Measurements from ENCODE around the gene GNMT. TPM values are rescaled to one million over a fixed set of nuclear protein-coding genes. Genes with fewer than 3 reads are reported as not detected.

GNMT gene
- total and polyA plus RNA-seq, 2 experiments from 2014 or later = 4.4 to 16.2 TPM

DNA sequence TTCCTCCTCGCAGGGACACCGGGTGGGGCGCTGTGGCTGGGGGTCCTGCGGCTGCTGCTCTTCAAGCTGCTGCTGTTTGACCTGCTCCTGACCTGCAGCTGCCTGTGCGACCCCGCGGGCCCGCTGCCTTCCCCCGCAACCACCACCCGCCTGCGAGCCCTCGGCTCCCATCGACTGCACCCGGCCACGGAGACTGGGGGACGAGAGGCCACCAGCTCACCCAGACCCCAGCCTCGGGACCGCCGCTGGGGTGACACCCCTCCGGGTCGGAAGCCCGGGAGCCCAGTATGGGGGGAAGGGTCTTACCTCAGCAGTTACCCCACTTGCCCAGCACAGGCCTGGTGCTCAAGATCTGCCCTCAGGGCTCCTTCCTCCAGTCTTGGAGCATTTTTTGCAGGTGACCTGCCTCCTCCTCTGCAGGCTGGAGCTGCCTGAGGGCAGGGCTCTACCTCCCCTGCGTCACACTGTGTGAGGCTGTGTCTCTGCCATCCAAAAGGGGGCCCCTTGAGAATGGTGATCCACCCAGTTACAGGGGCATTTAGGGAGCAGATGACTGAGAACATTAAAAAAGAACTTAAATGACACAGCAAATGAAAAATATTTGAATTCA, 35.2 kb upstream of the GNMT start:
- Histone ChIP-seq H3K4me2 (no peak overlapping the region), H3K9me3 (ENCODE audit: low read depth) (no peaks in the 10 kb centered on the region), H3K27ac (no peak overlapping the region), H4K20me1 (ENCODE audit: insufficient read depth, poor library complexity, severe bottlenecking) (no peaks in the 10 kb centered on the region), H3K27me3 (no peaks in the 10 kb centered on the region), H3K79me2 (no peaks in the 10 kb centered on the region), H3K4me1 (ENCODE audit: insufficient read depth) (peaks cover 5% of the 10 kb centered on the region), H3K9me2 (replicated peaks; ENCODE audit: insufficient read depth) (no peaks in the 10 kb centered on the region), H3K4me3 (no peak overlapping the region), H3K36me3 (replicated peaks; ENCODE audit: insufficient read depth, low read depth) (no peaks in the 10 kb centered on the region), H2AFZ (no peak overlapping the region)
- no peak for TF ChIP-seq EZH2phosphoT487 (IDR thresholded peaks at IDR 0.05; ENCODE audit: low read depth, severe bottlenecking, unreplicated experiment)
- TF ChIP-seq EZH2 (IDR thresholded peaks at IDR 0.05; ENCODE audit: borderline replicate concordance) = no peak
- TF ChIP-seq, protein P1, sequence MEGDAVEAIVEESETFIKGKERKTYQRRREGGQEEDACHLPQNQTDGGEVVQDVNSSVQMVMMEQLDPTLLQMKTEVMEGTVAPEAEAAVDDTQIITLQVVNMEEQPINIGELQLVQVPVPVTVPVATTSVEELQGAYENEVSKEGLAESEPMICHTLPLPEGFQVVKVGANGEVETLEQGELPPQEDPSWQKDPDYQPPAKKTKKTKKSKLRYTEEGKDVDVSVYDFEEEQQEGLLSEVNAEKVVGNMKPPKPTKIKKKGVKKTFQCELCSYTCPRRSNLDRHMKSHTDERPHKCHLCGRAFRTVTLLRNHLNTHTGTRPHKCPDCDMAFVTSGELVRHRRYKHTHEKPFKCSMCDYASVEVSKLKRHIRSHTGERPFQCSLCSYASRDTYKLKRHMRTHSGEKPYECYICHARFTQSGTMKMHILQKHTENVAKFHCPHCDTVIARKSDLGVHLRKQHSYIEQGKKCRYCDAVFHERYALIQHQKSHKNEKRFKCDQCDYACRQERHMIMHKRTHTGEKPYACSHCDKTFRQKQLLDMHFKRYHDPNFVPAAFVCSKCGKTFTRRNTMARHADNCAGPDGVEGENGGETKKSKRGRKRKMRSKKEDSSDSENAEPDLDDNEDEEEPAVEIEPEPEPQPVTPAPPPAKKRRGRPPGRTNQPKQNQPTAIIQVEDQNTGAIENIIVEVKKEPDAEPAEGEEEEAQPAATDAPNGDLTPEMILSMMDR (IDR thresholded peaks at IDR 0.05; ENCODE audit: poor library complexity) = no peak
- DNase-seq (ENCODE audit: low spot score) = no peak
- 91% methylated on average over 13 of the region's 23 CpGs for whole genome bisulfite sequencing (ENCODE audit: low lambda C conversion rate, missing lambda C conversion rate)

DNA sequence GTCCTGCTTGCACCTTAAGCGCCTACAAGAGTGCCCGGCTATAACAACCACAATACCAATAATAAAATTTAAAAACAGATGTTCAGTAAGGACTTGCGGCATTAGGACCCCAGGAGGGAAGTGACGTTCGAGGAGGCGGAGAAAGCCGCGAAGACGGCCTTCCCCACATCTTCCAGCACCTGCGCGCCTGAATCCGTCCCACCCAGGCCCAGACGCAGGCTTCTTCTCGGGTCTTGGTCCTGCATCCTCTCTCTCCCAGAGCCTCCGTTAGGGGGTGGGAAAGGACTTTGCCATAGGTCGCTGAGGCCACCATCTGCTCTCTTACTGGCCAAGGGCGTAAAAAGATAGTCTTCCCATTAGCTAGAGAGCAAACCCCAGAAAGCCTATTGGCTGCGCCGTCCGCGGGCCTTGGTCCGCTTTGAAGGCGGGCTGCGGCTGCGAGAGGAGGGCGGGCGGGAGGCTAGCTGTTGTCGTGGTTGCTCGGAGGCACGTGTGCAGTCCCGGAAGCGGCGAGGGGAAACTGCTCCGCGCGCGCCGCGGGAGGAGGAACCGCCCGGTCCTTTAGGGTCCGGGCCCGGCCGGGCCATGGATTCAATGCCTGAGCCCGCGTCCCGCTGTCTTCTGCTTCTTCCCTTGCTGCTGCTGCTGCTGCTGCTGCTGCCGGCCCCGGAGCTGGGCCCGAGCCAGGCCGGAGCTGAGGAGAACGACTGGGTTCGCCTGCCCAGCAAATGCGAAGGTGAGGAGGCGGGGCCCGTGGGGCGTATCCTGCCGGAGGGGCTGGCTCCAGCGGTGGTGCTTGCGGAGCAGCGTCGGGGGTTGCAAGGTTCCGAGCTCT, 31.4 kb upstream of the GNMT start, which contains the start of gene CNPY3:
Gene CNPY3 (plus strand): TSS at position 495 of the 835 bp plus-strand sequence. CDS start 91 bp downstream, at position 586.
- Histone ChIP-seq H2AFZ (peak within 1 kb of the TSS; percentile 79), H3K79me2 (peaks cover 37% of the 10 kb centered on the region), H3K4me2 (peak within 1 kb of the TSS; percentile 82), H3K4me1 (ENCODE audit: insufficient read depth) (peaks cover 16% of the 10 kb centered on the region), H3K36me3 (replicated peaks; ENCODE audit: insufficient read depth, low read depth) (no peaks in the 10 kb centered on the region), H3K27ac (peak within 1 kb of the TSS; percentile 97), H3K27me3 (no peaks in the 10 kb centered on the region), H3K9me3 (ENCODE audit: low read depth) (no peaks in the 10 kb centered on the region), H4K20me1 (ENCODE audit: insufficient read depth, poor library complexity, severe bottlenecking) (no peaks in the 10 kb centered on the region), H3K4me3 (peak within 1 kb of the TSS; percentile 50), H3K9me2 (replicated peaks; ENCODE audit: insufficient read depth) (no peaks in the 10 kb centered on the region)
- 1% methylated on average over 58 of the region's 63 CpGs for WGBS (ENCODE audit: low lambda C conversion rate, missing lambda C conversion rate)
- DNase-seq (ENCODE audit: low spot score) = peak; percentile 96
- TF ChIP-seq EZH2 (IDR thresholded peaks at IDR 0.05; ENCODE audit: borderline replicate concordance) = no peak
- TF ChIP-seq EZH2phosphoT487 (IDR thresholded peaks at IDR 0.05; ENCODE audit: low read depth, severe bottlenecking, unreplicated experiment) = no peak
- TF ChIP-seq, protein P1 (IDR thresholded peaks at IDR 0.05; ENCODE audit: poor library complexity) = no peak

DNA sequence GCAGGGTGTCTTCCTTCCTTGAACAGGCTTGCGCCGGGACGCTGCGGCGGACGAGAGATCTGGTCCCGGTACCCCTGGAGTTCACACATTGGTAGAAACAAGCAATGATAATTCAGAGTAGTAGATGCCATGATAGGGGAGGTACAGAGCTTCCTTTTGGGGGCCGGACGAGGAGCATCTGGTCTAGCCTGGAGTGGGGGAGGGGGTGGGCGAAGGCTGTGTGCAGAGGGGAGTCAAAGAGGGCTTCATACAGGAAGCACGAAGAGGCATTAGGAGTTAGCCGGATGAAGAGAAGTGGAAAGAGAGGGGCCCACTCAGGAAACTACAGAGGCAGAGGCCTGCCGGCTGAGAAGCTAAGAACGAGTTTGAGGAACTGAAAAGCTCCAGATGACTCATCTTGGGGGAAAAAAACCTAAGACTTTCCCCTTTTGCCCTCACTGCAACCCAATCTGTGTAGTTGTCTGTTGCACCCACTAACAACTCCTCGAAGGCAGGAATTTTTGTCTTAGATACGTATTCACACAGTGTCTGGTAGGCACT, 30.7 kb upstream of the GNMT start:
- DNase-seq (ENCODE audit: low spot score) = peak; percentile 78
- Histone ChIP-seq H3K36me3 (replicated peaks; ENCODE audit: insufficient read depth, low read depth) (no peaks in the 10 kb centered on the region), H3K4me2 (peak overlapping the region; percentile 82), H2AFZ (peak overlapping the region; percentile 57), H3K9me2 (replicated peaks; ENCODE audit: insufficient read depth) (no peaks in the 10 kb centered on the region), H3K9me3 (ENCODE audit: low read depth) (no peaks in the 10 kb centered on the region), H3K4me3 (peak overlapping the region; percentile 50), H3K27ac (peak overlapping the region; percentile 97), H3K27me3 (no peaks in the 10 kb centered on the region), H4K20me1 (ENCODE audit: insufficient read depth, poor library complexity, severe bottlenecking) (no peaks in the 10 kb centered on the region), H3K4me1 (ENCODE audit: insufficient read depth) (peaks cover 16% of the 10 kb centered on the region), H3K79me2 (peaks cover 44% of the 10 kb centered on the region)
- TF ChIP-seq, protein P1 (IDR thresholded peaks at IDR 0.05; ENCODE audit: poor library complexity) = no peak
- TF ChIP-seq EZH2phosphoT487 (IDR thresholded peaks at IDR 0.05; ENCODE audit: low read depth, severe bottlenecking, unreplicated experiment) (no peak), EZH2 (IDR thresholded peaks at IDR 0.05; ENCODE audit: borderline replicate concordance) (no peak)
- 3% methylated on average over 12 of the region's 16 CpGs for WGBS (ENCODE audit: low lambda C conversion rate, missing lambda C conversion rate)
